ENCODE results near the gene TSR1. TPM values are rescaled to one million over a fixed set of nuclear protein-coding genes. Genes with fewer than 3 reads are reported as not detected.

TSR1 gene
- total RNA-seq (2011; cell fraction: chromatin; rRNA removed; ENCODE audit: low replicate concordance): 56.9 and 60.1 TPM in 2 replicates
- total RNA-seq (2011; cell fraction: nucleolus; rRNA removed): 41.0 and 43.8 TPM in 2 replicates
- 43.1 TPM in 2 replicates for total RNA-seq (2011; cell fraction: nucleoplasm; rRNA removed)
- total RNA-seq (2014; rRNA removed) (87.5 and 90.0 TPM in 2 replicates), total RNA-seq (2014; rRNA removed; fragmentation: Illumina TruSeq; extraction: Trizol) (58.4 and 59.9 TPM in 2 replicates), total RNA-seq (2015; rRNA removed; fragmentation: Illumina TruSeq; extraction: Trizol) (55.2 and 55.5 TPM in 2 replicates), total RNA-seq (2021) (59.3 and 62.6 TPM in 2 replicates), polyA plus RNA-seq (2011; rRNA removed) (15.6 and 16.4 TPM in 2 replicates), polyA plus RNA-seq (2014; fragmentation: Illumina TruSeq; extraction: Trizol) (58.1 and 60.3 TPM in 2 replicates), polyA plus RNA-seq (2014; fragmentation: Nextera tagmentation; extraction: Ambion mirVana) (10 to 100 TPM; 16.4 to 41.1 TPM), polyA plus RNA-seq (2014; rRNA removed) (35.5 and 36.8 TPM in 2 replicates), polyA minus RNA-seq (2011; rRNA and poly(A)+ RNA removed) (14.5 and 19.0 TPM in 2 replicates), Bru-seq, nascent RNA (percentile 95 among the genes with signal in this experiment), BruChase-seq, experiment 1, labeled RNA remaining after a 2-hour chase (percentile 93 among the genes with signal in this experiment), BruChase-seq, experiment 2, labeled RNA remaining after a 6-hour chase (percentile 94 among the genes with signal in this experiment)
- polyA plus RNA-seq (2011; cell fraction: cytosol; rRNA removed): 11.1 and 11.6 TPM in 2 replicates
- 32.0 and 43.6 TPM in 2 replicates for polyA plus RNA-seq (2011; cell fraction: nucleus; rRNA removed)
- polyA plus RNA-seq (2012): 24.8 and 48.3 TPM in 2 replicates
- 34.4 and 42.5 TPM in 2 replicates for polyA minus RNA-seq (2011; cell fraction: cytosol; rRNA and poly(A)+ RNA removed)
- polyA minus RNA-seq (2011; cell fraction: nucleus; rRNA and poly(A)+ RNA removed): 42.3 and 64.4 TPM in 2 replicates
- long read RNA-seq, experiment 1, full-length matches to known transcripts: 315 of 486 reads
- long read RNA-seq, experiment 1, partial matches to known transcripts: 105 of 486 reads
- long read RNA-seq, experiment 1, other reads (novel, unspliced or antisense): 66 of 486 reads
- long read RNA-seq, experiment 2, full-length matches to known transcripts: 30 of 123 reads
- long read RNA-seq, experiment 2, partial matches to known transcripts: 52 of 123 reads
- long read RNA-seq, experiment 2, other reads (novel, unspliced or antisense): 41 of 123 reads
- long read RNA-seq, experiment 3, full-length matches to known transcripts: 72 of 106 reads
- long read RNA-seq, experiment 3, partial matches to known transcripts: 28 of 106 reads
- long read RNA-seq, experiment 3, other reads (novel, unspliced or antisense): 6 of 106 reads

DNA sequence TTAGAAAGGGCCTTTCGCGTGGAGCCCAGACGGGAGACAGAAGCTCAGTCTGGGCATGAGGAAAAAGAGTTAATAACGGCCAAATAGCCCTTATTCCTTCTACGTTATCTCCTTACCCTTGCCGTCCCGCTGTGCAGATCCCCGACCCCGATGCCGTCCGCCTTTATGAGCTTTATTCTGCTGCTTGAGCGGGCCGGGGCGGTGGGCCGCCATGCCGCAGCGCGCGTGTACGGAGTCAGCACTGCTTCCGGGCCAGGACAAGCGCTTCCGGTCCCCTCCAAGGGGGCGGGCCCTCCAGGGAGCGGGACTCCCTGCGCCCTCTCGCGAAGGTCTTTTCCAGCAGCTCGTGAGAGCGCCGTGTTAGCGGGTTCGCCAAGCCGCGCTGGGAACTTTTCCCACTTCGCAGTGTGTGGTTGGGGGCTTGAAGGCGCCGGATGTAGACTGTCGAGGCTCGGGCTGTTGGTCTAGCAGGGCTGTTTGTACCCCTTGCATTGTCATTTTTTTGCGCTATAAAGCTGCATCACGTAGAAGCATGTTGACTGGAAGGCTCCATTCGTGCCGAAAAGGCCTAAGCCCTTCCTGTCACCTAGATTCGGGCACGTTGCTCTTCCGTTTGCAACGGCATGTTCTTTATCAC, at the start of gene TSR1:
TSR1 (minus strand) TSS at position 243 of the 637 bp plus-strand sequence; CDS start at position 213, 30 bp downstream.
- H3K4me1 ChIP-seq (replicated peaks in 1 of 2; ENCODE audit: control insufficient read depth in 2 of 2, insufficient read depth in 2 of 2, low read length in 2 of 2): peaks cover 16 to 21% of the 10 kb centered on the region in 2 experiments; a peak in 4 of 5 replicates
- in situ Hi-C loops (cut with MboI): no loop called here
- 2% methylated on average over 32 of the region's 48 CpGs for WGBS (ENCODE audit: insufficient coverage, low coverage, missing lambda C conversion rate)
- ATAC-seq (peak; percentile 96), FAIRE-seq (peak; percentile 81), DNase-seq (ENCODE audit: extremely low read depth in 1 of 4, low spot score in 3 of 4) (peak; percentile 84 to 94 (median 88))
- peak within 1 kb of the TSS; percentile 68 for H3K4me3 ChIP-seq
- H3K36me3 ChIP-seq (ENCODE audit: control insufficient read depth, insufficient read depth, low read length): peaks cover 43% of the 10 kb centered on the region
- ChIA-PET CTCF (ENCODE audit: low intra/inter-chr PET ratio) (no interaction called here), POLR2A (interaction anchor here (0.5 to 2.0 kb wide), 13 partner anchors 9 to 1138 kb away, joined by 3 to 6 read pairs (median 3); no protein-coding TSS in a partner anchor)
- BruUV-seq (replicated peaks): no TSS peak
- H3K4me2 ChIP-seq (ENCODE audit: insufficient read depth, low read length): peak within 1 kb of the TSS; percentile 93
- H3K9ac ChIP-seq (ENCODE audit: insufficient read depth in 1 of 2, low read depth in 2 of 2, low read length in 2 of 2): peak within 1 kb of the TSS; percentile 96 to 97
- peak within 1 kb of the TSS; percentile 81 for H3K27ac ChIP-seq (ENCODE audit: extremely low read depth, low read depth, low read length)
- no peaks in the 10 kb centered on the region for H3K27me3 ChIP-seq (ENCODE audit: control insufficient read depth in 2 of 2, insufficient read depth in 2 of 2, low read length in 2 of 2)
- peak within 1 kb of the TSS; percentile 75 for H2AFZ ChIP-seq (ENCODE audit: low read depth, low read length)
- H4K20me1 ChIP-seq (replicated peaks; ENCODE audit: control insufficient read depth, insufficient read depth, low read length): no peaks in the 10 kb centered on the region
- H3K79me2 ChIP-seq (ENCODE audit: control insufficient read depth, insufficient read depth, low read length): peaks cover 63% of the 10 kb centered on the region
- H3K9me1 ChIP-seq (ENCODE audit: control insufficient read depth, insufficient read depth, low read length): no peaks in the 10 kb centered on the region
- intact Hi-C loops (cut with micrococcal nuclease): no loop called here
- H3K9me3 ChIP-seq (replicated peaks; ENCODE audit: control insufficient read depth, insufficient read depth, low read depth, low read length): no peaks in the 10 kb centered on the region; the same call in 1 of the 2 replicates
- TF ChIP-seq ZNF76 (CRISPR knock-in tag; IDR thresholded peaks at IDR 0.05; ENCODE audit: borderline replicate concordance) (no peak), NCOA4 (IDR thresholded peaks at IDR 0.05; ENCODE audit: partially characterized antibody) (no peak), NFIX (CRISPR knock-in tag; IDR thresholded peaks at IDR 0.05; ENCODE audit: low read depth) (no peak), SMARCA5 (IDR thresholded peaks at IDR 0.05) (no peak), STAT5B (CRISPR knock-in tag; IDR thresholded peaks at IDR 0.05) (no peak), SNIP1 (IDR thresholded peaks at IDR 0.05; ENCODE audit: low read depth) (no peak), ZNF146 (CRISPR knock-in tag; IDR thresholded peaks at IDR 0.05; ENCODE audit: unreplicated experiment) (no peak)
- TF ChIP-seq, protein P1, sequence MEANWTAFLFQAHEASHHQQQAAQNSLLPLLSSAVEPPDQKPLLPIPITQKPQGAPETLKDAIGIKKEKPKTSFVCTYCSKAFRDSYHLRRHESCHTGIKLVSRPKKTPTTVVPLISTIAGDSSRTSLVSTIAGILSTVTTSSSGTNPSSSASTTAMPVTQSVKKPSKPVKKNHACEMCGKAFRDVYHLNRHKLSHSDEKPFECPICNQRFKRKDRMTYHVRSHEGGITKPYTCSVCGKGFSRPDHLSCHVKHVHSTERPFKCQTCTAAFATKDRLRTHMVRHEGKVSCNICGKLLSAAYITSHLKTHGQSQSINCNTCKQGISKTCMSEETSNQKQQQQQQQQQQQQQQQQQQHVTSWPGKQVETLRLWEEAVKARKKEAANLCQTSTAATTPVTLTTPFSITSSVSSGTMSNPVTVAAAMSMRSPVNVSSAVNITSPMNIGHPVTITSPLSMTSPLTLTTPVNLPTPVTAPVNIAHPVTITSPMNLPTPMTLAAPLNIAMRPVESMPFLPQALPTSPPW (CRISPR knock-in tag; IDR thresholded peaks at IDR 0.05): peak; percentile 48
